Left ventricle myocardium superior (tissue), 1 donor: ENCODE measurements around the gene PPP2R2C. TPM values are rescaled to one million over a fixed set of nuclear protein-coding genes. Genes with fewer than 3 reads are reported as not detected.

Experiments
- ATAC-seq: fragments of 200-7000 bp; cut with Tn5 transposase; one replicate; pipeline ENCODE4 v1.9.1; 2020; ENCODE audit warnings: mild to moderate bottlenecking, moderate library complexity
- DNase-seq: peaks from one replicate; pipeline ENCODE4 v3.0.0-alpha.2; 2020
- intact Hi-C: fragments of 100-400 bp; cut with micrococcal nuclease; formaldehyde crosslinking; loops from one replicate; pipeline ENCODE4 v1.11.0; 2022
- long read RNA-seq: library from polyadenylated mRNA; unstranded; transcript quantifications from one replicate; pipeline ENCODE4 v2.0.0, GENCODE V29; 2021
- total RNA-seq: library from RNA; stranded (reverse); fragmentation: NEBNext Ultra II Directional; extraction: Animal tissue kit (Norgen Biotek cat#: 25700); gene quantifications from one replicate; pipeline ENCODE4 v1.2.1, GENCODE V29; 2021
- donor health status: DM: no; HTN: yes; CAD: no; lungs with severe emphysema.

Gene PPP2R2C
- total RNA-seq, result 8.6 TPM
- long read RNA-seq, partial matches to known transcripts, result 1 of 4 reads
- long read RNA-seq, other reads (novel, unspliced or antisense), result 2 of 4 reads

DNA sequence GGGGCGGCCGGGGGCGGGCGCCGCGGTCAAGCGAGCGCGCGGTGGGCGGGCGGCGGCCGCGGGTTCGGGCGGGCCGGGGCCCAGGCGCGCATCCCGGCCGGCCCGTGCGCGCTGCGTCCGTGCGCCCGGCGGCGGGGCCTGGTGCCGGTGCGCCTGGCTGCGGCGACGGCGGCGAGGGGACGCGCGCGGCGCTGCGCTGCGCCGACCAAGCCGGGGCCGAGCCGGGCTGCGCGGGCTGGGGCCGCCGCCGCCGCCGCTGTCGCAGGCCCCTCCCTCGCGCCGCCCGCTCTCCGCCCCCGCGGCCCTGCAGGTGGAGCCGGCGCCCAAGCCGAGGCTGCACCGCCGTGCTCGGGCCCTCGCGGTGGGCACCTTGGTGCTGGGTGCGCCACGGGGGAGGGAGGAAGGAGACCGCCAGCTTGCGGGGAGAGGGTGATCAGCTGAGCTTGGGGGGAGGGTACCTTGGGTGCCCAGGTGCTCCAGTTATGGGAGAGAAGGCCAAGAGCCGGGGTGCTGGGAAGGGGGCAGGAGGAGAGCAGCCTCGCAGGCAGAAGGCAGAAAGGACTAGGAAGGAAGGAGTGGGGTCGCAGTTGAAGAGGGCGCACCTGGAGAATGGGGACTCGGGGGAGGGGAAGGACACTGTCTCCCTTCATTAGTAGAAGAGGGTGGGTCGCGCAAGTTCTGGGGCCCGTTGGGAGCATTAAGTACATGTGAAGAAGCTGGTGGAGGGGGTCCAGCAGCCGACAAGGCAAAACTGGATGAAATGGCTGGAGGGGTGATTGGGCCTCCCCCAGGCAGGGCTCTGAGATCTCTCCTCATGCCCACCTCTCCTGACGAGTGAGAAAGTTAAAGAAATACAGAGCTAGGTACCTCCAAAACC is at the start of gene PPP2R2C:
Gene PPP2R2C (minus strand): TSS at position 228 of the 877 bp plus-strand sequence. CDS start 385 bp downstream, outside the sequence.
- intact Hi-C loops, result no loop called here
- no peak for DNase-seq
- ATAC-seq, result peak; percentile 55

GRCh38 chr4:6520978-6521377 is 48.6 kb upstream of the PPP2R2C start:
- ATAC-seq (no peak), DNase-seq (no peak)
- intact Hi-C loops, result no loop called here

DNA sequence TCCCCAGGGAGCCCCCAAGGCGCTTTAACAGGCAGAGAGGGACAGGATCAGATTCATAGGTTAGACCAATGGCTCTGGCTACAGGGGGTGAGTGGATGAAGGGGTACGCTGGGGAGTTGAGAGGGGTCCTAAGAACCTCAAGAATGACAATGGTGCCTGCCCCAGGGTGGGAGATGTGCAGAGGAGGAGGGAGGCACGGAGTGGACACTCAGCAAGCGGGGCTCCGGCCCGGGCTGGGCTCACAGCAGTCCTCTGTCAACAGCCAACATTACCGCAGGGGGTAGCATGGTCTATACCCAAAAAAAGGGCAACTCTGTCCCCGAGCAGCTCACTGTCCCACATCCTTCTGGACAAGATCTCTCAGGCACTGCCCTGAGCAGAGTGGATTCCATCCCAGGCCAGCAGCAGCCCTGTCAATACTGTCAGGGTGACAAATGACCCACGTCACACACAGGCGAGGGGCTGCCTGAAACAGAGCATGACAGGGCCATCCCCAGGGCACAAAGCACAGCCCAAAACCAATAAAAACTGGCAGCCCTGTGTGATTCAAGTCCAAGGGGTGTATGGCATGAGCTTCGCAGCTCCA is 47.7 kb upstream of the PPP2R2C start:
- ATAC-seq (peak; percentile 10), DNase-seq (no peak)
- intact Hi-C loops, result no loop called here

DNA sequence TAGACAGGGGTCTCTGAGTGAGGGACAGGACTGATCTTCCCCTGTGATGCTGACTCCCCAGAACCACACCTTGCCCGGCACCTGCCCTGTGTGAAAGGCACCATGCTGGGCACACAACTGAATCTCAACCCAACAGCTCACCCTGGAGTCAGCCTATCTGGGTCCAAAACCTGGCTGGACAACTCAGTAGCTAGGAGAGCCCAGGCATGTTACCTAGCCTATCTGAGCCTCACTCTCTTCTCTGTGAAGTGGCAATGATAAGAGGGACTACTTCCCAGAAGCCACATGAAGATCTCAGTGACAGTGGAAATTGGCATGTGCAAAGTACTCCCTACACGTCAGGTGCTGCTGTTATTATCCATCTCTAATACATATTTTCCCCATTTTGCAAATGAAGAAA is 44.8 kb upstream of the PPP2R2C start:
- intact Hi-C loops, result no loop called here
- ATAC-seq (peak; percentile 78), DNase-seq (no peak)

DNA sequence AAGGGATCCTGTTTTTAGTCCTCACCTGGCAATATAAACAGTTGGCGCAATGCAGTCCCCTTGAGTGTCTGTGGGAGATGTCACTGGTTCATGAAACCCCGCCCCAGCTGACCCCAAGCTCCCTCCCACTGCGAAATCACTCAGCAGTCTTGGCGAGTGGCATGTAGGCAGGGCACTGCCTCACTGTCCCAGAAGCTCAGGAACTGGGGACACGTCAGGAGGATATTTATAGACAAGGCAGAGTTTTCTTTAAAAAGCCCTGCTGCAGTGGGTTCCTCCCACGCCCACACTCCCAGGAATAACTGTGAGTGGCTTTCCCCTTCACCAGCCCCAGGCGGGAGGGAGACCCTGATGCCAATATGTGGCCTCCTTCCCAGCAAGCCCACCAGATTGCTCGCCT is 44.3 kb upstream of the PPP2R2C start:
- intact Hi-C loops, result no loop called here
- peak; percentile 96 for ATAC-seq
- peak; percentile 54 for DNase-seq

DNA sequence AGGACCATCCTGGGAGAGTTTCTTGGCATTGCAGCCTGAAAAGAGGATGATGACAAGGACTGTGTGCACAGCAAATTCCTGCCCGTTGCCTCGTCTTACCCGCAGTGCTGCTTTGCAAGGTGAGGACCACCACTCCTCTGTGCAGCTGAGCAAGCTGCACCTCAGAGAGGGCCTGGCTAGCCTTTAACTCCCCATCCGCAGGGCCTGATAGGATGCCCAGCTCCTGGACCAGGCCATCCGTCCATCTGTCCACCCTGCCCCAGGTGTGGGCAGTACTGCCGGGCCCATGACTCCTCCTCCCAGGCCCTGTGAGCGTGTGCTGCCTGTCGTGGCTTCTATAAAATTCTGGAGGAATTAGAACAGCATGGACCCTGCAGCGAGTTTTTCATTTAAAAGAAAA is 43.9 kb upstream of the PPP2R2C start:
- DNase-seq (no peak), ATAC-seq (peak; percentile 8)
- intact Hi-C loops, result no loop called here

GRCh38 chr4:6513678-6514077 is 41.3 kb upstream of the PPP2R2C start:
- no peak for DNase-seq
- intact Hi-C loops, result no loop called here
- no peak for ATAC-seq

DNA sequence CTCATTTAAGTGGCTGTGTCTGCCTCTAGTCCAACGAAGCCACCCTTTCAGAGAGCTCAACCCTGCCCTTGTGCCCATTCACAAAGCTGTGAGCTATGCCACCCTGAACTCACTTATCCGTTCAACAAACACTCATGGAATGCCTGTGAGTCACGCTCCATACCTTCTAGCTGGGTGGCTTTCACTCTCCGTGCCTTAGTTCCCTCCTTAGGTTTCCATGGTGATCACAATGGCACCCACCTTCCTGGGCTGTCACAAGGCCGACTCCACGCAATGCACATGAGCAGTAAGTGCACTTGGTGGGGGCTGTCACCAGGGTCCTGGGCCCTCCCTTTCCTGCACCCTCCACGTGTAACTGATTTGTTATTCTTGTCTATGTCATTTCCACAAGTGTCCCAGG is 37.2 kb upstream of the PPP2R2C start:
- no peak for DNase-seq
- ATAC-seq, result no peak
- intact Hi-C loops, result no loop called here

- no peak for DNase-seq
- no peak for ATAC-seq
- intact Hi-C loops, result no loop called here
These were observed 34.9 kb upstream of the PPP2R2C start for GRCh38 chr4:6507345-6507744.

DNA sequence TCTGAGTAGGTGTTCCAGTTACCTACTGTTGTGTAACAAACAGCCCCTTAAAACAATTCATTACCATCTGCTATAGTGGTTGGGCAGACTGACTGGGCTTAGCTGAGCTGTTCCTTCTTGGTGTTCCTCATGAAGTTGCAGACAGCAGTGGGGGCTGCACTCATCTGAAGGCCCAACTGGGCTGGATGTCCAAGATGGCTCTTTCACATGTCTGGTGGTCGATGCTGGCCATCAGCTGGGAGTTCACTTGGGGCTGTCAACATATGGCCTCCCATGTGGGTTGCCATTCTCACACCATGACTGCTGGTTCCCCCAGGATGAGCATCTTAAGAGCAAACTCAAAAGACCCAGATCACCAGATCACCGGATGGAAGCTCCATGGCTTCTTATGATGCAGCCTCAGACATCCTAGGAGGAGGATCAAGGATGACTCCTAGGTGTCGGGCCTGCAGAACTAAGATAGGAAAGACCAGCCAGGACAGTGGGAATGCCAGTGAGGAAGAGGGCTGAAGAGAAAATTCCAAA is 34.3 kb upstream of the PPP2R2C start:
- DNase-seq (no peak), ATAC-seq (no peak)
- intact Hi-C loops, result no loop called here

- ATAC-seq (no peak), DNase-seq (no peak)
- intact Hi-C loops, result no loop called here
These were observed 32.6 kb upstream of the PPP2R2C start for GRCh38 chr4:6504900-6505496.

DNA sequence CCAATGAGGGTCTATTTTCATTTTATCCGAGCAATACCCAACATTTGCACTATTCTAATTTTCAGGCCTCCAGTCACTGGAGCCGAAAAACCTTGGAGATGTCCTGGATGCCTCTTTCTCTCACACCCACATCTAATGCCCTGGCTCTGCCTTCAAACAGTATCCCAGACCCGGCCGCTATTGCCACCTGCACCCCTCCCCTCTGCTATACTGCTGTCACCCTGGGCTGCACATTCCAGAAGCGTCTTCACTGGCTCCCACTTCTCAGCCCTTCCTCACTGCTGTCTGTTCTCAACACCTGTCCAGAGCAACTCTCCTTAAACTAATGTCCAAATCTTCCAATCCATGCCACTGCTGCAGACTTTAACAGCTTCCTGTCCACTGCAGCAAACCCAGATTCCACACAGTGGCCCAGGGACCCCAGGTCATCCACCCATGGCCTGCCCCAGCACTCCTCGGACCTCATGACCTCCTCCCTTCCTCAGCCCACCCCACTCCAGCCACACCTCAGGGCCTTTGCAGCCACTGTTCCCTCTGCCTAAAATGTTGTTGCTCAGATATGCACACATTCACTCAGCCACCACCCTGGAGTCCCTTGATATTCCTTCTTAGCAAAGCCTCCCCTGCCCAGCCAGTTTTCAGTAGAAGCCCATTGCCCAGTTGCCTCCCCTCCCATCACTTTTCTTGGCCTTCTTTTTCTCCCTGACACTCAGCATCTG is 30.5 kb upstream of the PPP2R2C start:
- DNase-seq (no peak), ATAC-seq (no peak)
- intact Hi-C loops, result no loop called here

DNA sequence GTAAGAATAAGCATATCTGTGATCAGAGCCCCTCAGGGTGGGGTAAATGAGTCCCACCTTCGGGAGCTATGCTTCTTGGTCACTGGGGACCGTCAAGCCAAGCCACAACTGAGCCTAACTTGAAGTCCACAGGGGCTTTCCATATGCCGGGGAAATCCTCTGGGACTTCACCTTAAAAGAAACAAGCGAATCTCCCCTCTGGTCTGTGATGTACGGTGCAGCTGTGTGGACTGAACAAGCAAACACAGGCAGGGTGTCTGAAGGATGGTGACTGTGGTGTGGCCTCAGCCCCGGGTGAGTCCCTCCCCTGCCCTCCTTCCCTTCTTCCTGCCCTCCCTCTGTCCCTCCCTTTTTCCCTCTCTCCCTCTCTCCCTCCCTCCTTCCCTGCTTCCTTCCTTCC is 29.7 kb upstream of the PPP2R2C start:
- ATAC-seq (no peak), DNase-seq (no peak)
- intact Hi-C loops, result no loop called here

DNA sequence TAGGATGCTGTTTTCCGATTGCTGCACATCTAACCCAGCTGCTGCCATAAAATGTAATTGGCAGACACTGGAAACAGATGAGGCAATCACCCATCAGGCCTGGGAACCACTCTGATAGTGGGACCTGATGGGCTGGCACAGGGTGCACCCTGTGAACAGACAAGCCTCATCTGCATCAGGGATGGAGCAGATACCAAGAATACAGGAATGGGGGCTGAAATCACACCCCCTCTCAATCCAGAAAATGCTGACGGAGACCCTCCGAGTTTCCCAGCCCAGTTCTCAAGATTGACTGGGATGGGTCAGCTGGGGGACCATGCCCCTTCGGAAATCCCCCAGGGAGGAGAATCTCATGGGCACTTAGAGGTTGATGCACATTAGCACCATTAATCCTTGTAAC is 28.8 kb upstream of the PPP2R2C start:
- ATAC-seq, result no peak
- intact Hi-C loops, result no loop called here
- DNase-seq, result no peak

- no peak for DNase-seq
- intact Hi-C loops, result no loop called here
- ATAC-seq, result no peak
These were observed 28.2 kb upstream of the PPP2R2C start for GRCh38 chr4:6500481-6501140.

GRCh38 chr4:6499238-6499600 is 26.8 kb upstream of the PPP2R2C start:
- no peak for ATAC-seq
- intact Hi-C loops, result no loop called here
- DNase-seq, result no peak

DNA sequence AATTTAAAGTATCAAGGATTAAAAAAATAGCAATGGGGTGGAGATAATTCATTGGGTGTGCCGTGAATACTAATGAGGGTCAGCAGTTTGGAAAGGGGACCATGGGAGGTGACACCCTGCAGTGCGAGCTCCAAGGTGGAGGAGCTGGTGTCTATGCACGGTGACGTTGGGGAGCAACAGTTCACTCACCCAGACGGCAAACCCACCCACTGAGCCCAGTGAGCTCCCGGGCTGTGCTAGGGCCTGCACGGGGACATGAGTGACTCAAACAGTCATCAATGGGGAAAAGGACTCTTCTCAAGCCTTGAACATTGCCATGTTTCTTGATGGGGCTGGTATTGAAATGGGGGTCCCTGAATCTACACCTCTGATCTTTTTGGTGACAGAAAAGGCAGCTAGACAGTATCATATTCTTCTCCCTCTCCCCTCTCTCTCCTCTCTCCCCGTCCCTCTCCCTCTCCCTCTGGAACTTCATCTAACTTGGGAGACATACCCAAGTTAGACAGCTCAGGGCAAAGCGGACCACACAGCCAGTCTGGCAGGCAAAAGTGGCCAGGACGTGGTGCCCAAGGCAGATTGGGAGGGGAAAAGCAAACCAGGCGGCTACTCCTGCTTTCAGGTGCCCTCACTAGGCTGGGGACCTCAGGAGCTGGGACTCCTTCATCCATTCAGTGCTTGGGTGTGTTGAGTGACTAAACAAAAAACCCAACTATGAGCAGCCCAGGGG is 26.3 kb upstream of the PPP2R2C start:
- ATAC-seq (no peak), DNase-seq (no peak)
- intact Hi-C loops, result no loop called here

DNA sequence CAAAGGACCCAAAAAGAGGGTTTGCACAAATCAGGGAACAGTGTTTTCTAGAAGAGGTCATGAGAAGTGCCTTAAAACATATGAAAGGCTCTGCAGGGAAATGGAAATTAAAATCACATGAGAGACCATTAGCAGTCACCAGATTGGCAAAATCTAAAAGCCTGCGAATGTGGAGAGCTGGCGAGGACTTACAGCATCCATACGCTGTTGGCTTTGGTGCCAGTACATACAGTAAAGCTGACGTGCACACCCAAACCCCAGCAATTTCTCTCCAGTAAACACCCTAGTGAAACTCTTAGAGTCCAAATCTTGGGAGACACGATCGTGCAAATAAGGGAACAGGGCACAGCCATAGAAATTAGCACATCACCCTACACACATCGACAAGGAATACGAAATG is 25.4 kb upstream of the PPP2R2C start:
- intact Hi-C loops, result no loop called here

More for the DNA sequence above, 25.4 kb upstream of the PPP2R2C start:
- ATAC-seq, result no peak
- DNase-seq, result no peak
